ENCODE results near the gene MTHFD1. TPM values are rescaled to one million over a fixed set of nuclear protein-coding genes. Genes with fewer than 3 reads are reported as not detected.

MTHFD1 gene
- total and polyA plus RNA-seq, 9 of the 15 experiments (the other 6 are each of a cell fraction or from before 2014, with no cell fraction given), result 66.7 to 158 (median 90.9) TPM

DNA sequence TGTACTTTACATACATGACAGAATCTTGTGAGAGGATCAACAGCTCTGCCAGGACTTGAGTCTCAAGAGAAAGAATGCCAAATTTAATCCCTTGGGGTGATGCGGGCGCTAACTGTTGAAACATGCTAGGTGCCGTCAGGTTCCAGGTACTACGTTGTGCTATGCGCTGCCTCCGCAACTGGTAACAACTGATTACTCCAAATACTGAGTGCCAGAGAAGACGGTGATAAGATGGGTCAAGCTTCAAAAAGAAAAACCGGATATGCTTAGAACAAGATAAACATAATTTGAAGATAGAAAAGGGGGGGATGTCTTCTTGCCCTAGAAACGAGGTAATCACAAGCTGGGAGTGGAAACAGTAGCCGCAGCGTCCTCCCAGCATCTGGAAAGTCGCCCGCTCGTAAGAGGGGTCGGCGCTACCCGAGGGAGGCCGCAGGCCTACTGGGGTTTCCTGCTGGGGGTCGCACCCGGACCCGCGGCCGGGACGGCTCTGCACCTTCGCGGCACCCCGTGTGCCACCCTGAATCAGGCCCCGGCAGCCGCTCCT lies 114.8 kb downstream of the MTHFD1 start (continued):
- 0 out of 2 replicates have a peak, but pooled peaks have one; percentile 20 for TF ChIP-seq FOXM1 (IDR thresholded peaks at IDR 0.05; ENCODE audit: low read depth)
- TF ChIP-seq FOXM1 (CRISPR knock-in tag; IDR thresholded peaks at IDR 0.05; ENCODE audit: low read depth), result no peak
- TF ChIP-seq, protein P1, sequence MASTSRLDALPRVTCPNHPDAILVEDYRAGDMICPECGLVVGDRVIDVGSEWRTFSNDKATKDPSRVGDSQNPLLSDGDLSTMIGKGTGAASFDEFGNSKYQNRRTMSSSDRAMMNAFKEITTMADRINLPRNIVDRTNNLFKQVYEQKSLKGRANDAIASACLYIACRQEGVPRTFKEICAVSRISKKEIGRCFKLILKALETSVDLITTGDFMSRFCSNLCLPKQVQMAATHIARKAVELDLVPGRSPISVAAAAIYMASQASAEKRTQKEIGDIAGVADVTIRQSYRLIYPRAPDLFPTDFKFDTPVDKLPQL (IDR thresholded peaks at IDR 0.05; ENCODE audit: extremely low read depth, insufficient read length), result no peak
- no peak for TF ChIP-seq NR2F6 (CRISPR knock-in tag; IDR thresholded peaks at IDR 0.05)
- no peak for TF ChIP-seq ZNF764 (CRISPR knock-in tag; IDR thresholded peaks at IDR 0.05; ENCODE audit: low read depth)
- no peak for TF ChIP-seq NFYB (IDR thresholded peaks at IDR 0.05; ENCODE audit: extremely low read depth, insufficient read length)
- no peak for TF ChIP-seq ZNF668 (CRISPR knock-in tag; IDR thresholded peaks at IDR 0.05)
- peak; percentile 70 for TF ChIP-seq ARID1B (IDR thresholded peaks at IDR 0.05)
- no peak for TF ChIP-seq SNRNP70 (optimal IDR thresholded peaks at IDR 0.05; ENCODE audit: low read depth, low read length)
- no peak for TF ChIP-seq HOXB6 (CRISPR knock-in tag; IDR thresholded peaks at IDR 0.05; ENCODE audit: borderline replicate concordance)
- TF ChIP-seq LEF1 (IDR thresholded peaks at IDR 0.05), result 0 out of 2 replicates have a peak, but pooled peaks have one; percentile 35
- no peak for TF ChIP-seq NR3C1 (CRISPR knock-in tag; IDR thresholded peaks at IDR 0.05)
- TF ChIP-seq SPI1 (IDR thresholded peaks at IDR 0.05; ENCODE audit: borderline replicate concordance, low read depth, low read length), result no peak
- no peak for TF ChIP-seq ELF2 (CRISPR knock-in tag; IDR thresholded peaks at IDR 0.05)
- TF ChIP-seq ZC3H11A (IDR thresholded peaks at IDR 0.05; ENCODE audit: low read depth, low read length), result no peak
